ENCODE results near the gene EXOSC10.

DNA sequence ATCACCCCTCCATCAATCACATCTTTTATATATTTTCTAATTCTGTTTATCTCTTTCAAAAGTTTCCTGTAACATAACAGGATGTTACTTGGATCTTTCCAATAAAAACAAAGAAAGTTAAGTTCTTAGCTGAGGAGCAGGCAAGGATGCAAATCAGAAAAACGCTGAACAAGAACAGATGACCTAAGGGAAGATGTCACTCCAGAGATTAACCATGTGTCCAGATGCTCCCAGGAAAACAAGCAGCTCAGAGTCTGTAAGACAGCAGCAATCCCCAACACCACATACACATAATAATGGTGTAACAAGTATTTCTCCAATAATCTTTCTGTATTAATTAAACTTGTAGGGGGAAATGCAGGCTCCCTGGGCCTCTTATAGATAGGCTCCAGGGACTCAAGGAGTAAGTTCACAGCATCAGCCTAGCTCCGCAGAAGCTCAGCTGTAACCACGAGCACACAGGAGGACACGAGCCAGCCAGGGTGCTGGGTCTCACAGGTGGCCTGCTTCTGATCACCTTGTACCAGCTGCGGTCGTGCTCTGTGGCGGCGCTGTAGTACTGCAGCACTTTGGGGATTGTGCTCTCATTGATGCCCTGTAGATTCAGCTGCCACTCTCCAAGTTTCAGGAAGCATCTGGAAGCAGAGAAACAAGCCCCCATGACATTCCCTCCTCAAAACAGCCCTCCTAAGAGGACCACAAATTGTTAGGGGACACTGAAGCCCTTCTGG is 33.1 kb upstream of the EXOSC10 start:
- no peak for TF ChIP-seq POLR2AphosphoS5 (IDR thresholded peaks at IDR 0.05; ENCODE audit: low read depth, low read length)
- TF ChIP-seq, protein P1, sequence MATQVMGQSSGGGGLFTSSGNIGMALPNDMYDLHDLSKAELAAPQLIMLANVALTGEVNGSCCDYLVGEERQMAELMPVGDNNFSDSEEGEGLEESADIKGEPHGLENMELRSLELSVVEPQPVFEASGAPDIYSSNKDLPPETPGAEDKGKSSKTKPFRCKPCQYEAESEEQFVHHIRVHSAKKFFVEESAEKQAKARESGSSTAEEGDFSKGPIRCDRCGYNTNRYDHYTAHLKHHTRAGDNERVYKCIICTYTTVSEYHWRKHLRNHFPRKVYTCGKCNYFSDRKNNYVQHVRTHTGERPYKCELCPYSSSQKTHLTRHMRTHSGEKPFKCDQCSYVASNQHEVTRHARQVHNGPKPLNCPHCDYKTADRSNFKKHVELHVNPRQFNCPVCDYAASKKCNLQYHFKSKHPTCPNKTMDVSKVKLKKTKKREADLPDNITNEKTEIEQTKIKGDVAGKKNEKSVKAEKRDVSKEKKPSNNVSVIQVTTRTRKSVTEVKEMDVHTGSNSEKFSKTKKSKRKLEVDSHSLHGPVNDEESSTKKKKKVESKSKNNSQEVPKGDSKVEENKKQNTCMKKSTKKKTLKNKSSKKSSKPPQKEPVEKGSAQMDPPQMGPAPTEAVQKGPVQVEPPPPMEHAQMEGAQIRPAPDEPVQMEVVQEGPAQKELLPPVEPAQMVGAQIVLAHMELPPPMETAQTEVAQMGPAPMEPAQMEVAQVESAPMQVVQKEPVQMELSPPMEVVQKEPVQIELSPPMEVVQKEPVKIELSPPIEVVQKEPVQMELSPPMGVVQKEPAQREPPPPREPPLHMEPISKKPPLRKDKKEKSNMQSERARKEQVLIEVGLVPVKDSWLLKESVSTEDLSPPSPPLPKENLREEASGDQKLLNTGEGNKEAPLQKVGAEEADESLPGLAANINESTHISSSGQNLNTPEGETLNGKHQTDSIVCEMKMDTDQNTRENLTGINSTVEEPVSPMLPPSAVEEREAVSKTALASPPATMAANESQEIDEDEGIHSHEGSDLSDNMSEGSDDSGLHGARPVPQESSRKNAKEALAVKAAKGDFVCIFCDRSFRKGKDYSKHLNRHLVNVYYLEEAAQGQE (IDR thresholded peaks at IDR 0.05; ENCODE audit: insufficient read depth in 1 of 2, low read depth in 2 of 2, low read length in 2 of 2), result no peak

Data from PFSK-1 (cell line).